ENCODE data around the gene MDFIC2.

Gene MDFIC2

GRCh38 chr3:70177881-70178645, 134.4 kb downstream of the MDFIC2 start:
- DNase-seq: no peak

GRCh38 chr3:70176224-70176623, 136.2 kb downstream of the MDFIC2 start:
- no peak for DNase-seq

- DNase-seq: no peak
These were observed 155.6 kb downstream of the MDFIC2 start for GRCh38 chr3:70156808-70157207.

- no peak for DNase-seq
These were observed 161.8 kb downstream of the MDFIC2 start for GRCh38 chr3:70150599-70150998.

GRCh38 chr3:70149714-70150400, 162.6 kb downstream of the MDFIC2 start:
- no peak for DNase-seq

Measured in activated CD4-positive, alpha-beta T cell treated with anti-CD3 and anti-CD28 coated beads, Interleukin-2, amount 50 U/mL, for 1 hour (primary cell).